GM19023 (cell line): ENCODE measurements around the gene NUCB1.
"Not testable (repeated sequence)": the region's sequence is repeated elsewhere in the genome, so short reads cannot be mapped to it uniquely, and the experiment has no call there.

Experiments
- ATAC-seq: cut with Tn5 transposase; IDR thresholded peaks from one replicate; pipeline ENCODE4 v1.9.1; 2021; ENCODE audit warnings: mild to moderate bottlenecking, moderate library complexity; ENCODE audit not compliant: unreplicated experiment

Gene NUCB1

GRCh38 chr19:48873476-48874302 lies 26.4 kb upstream of the NUCB1 start:
- ATAC-seq, result no peak

- no peak for ATAC-seq
These were observed 25.6 kb upstream of the NUCB1 start for GRCh38 chr19:48874303-48875135.

GRCh38 chr19:48876043-48876981 lies 23.8 kb upstream of the NUCB1 start:
- not testable (repeated sequence) for ATAC-seq

GRCh38 chr19:48877855-48878195 lies 22.3 kb upstream of the NUCB1 start:
- no peak for ATAC-seq

- ATAC-seq, result no peak
These were observed 21.7 kb upstream of the NUCB1 start for GRCh38 chr19:48878196-48879024.

- no peak for ATAC-seq
These were observed 21.0 kb upstream of the NUCB1 start for GRCh38 chr19:48879025-48879637.

GRCh38 chr19:48879696-48880095 lies 20.4 kb upstream of the NUCB1 start:
- ATAC-seq, result not testable (repeated sequence)

- no peak for ATAC-seq
These were observed 18.1 kb upstream of the NUCB1 start for GRCh38 chr19:48881741-48882657.

GRCh38 chr19:48883726-48884125 lies 16.4 kb upstream of the NUCB1 start:
- ATAC-seq, result no peak

GRCh38 chr19:48887861-48888612 lies 12.1 kb upstream of the NUCB1 start:
- ATAC-seq, result no peak

GRCh38 chr19:48889496-48889895 lies 10.6 kb upstream of the NUCB1 start:
- not testable (repeated sequence) for ATAC-seq

GRCh38 chr19:48890551-48890950 lies 9.6 kb upstream of the NUCB1 start:
- no peak for ATAC-seq

GRCh38 chr19:48895226-48895625 lies 4.9 kb upstream of the NUCB1 start:
- no peak for ATAC-seq

GRCh38 chr19:48896191-48896720 lies 3.9 kb upstream of the NUCB1 start:
- no peak for ATAC-seq

GRCh38 chr19:48897181-48897580 lies 2.9 kb upstream of the NUCB1 start:
- ATAC-seq, result no peak

GRCh38 chr19:48899386-48899749 lies 744 bp upstream of the NUCB1 start:
- not testable (repeated sequence) for ATAC-seq

GRCh38 chr19:48900477-48901406 lies 630 bp downstream of the NUCB1 start:
- ATAC-seq, result no peak
